ENCODE results near the gene PTX4. TPM values are rescaled to one million over a fixed set of nuclear protein-coding genes. Genes with fewer than 3 reads are reported as not detected.

Gene PTX4
- total RNA-seq, 1 donor from 2014 or later: not detected

DNA sequence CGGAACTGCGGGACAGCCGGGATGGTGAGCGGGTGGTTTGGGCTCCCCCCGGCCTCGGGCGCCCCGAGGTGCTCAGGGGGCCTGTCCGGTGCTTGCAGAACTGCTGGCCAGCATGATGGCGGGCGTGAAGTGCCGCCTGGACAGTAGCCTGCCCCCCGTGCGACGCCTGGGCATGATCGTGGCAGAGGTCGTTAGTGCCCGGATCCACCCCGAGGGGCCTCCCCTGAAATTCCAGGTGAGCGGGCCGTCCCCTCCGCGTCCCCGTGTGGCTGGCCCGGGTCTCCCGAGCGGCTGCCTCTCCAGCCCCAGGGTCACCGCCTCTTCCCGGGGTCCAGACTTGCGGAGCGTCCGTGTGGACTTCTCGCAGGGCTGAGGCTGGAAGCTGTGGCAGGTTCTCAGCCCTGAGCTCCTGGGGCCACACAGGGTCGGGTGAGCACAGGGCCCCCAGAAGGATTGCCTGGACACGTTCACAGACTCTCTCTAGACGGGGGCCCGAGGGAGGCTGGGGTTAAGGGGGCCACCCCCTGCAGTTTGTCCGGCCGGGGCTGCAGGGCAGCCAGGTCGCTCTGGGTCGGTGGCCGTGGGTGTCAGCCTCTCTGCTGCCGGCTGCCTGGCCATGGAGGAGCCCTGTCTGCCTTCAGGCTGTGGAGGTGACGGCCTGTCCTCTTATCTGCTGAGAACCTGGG lies 11.9 kb upstream of the PTX4 start:
- peaks cover 81% of the 10 kb centered on the region for H3K36me3 ChIP-seq
- TF ChIP-seq CTCF (IDR thresholded peaks at IDR 0.05; ENCODE audit: borderline replicate concordance): no peak
- intact Hi-C loops (cut with micrococcal nuclease): no loop called here
- H3K9me3 ChIP-seq (replicated peaks): no peaks in the 10 kb centered on the region
- no peak overlapping the region for H3K27ac ChIP-seq (replicated peaks)
- no peak overlapping the region for H3K4me3 ChIP-seq
- no peak for DNase-seq
- H3K4me1 ChIP-seq: peaks cover 5% of the 10 kb centered on the region
- no peaks in the 10 kb centered on the region for H3K27me3 ChIP-seq (ENCODE audit: low read depth)

DNA sequence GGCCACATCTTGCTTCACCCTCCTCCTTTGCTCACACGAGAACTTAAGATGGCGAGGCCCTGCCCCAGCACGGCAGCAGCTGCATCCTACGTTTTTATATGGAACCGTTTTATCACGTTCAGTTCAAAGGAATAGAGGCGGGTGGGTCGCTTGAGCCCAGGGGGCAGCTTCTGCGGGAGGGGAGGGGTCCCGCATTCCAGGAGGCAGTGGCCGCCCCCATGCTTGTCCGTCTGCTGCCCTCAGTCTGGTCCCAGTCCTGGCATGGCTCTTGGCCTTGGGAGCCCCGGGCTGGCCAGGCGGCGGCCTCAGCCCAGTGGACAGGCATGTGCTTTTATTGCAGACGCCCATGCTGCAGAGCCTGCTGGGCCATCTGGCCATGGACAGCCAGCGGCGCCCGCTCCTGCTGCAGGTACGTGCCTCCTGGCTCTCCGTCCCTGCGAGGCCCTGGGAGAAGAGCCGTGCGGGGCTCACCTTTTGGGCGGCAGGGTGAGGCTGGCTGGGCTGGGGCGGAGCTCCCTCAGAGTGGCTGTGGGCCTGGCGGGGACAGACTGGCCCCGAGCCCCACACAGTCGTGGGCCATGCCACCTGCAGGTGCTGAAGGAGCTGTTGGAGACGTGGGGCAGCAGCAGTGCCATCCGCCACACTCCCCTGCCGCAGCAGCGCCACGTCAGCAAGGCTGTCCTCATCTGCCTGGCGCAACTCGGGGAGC lies 11.2 kb upstream of the PTX4 start:
- H3K4me3 ChIP-seq: no peak overlapping the region
- H3K27me3 ChIP-seq (ENCODE audit: low read depth): no peaks in the 10 kb centered on the region
- no peak for DNase-seq
- H3K27ac ChIP-seq (replicated peaks): no peak overlapping the region
- peaks cover 12% of the 10 kb centered on the region for H3K4me1 ChIP-seq
- intact Hi-C loops (cut with micrococcal nuclease): loop anchor here (10.0 kb wide), 1 partner anchor 65 kb away; no protein-coding TSS in a partner anchor
- TF ChIP-seq CTCF (IDR thresholded peaks at IDR 0.05; ENCODE audit: borderline replicate concordance): no peak
- H3K9me3 ChIP-seq (replicated peaks): no peaks in the 10 kb centered on the region
- peaks cover 87% of the 10 kb centered on the region for H3K36me3 ChIP-seq

- no peak for TF ChIP-seq CTCF (IDR thresholded peaks at IDR 0.05; ENCODE audit: borderline replicate concordance)
- no peak overlapping the region for H3K4me3 ChIP-seq
- peaks cover 86% of the 10 kb centered on the region for H3K36me3 ChIP-seq
- peaks cover 20% of the 10 kb centered on the region for H3K4me1 ChIP-seq
- intact Hi-C loops (cut with micrococcal nuclease): loop anchor here (10.0 kb wide), 1 partner anchor 66 kb away; no protein-coding TSS in a partner anchor
- no peaks in the 10 kb centered on the region for H3K9me3 ChIP-seq (replicated peaks)
- H3K27ac ChIP-seq (replicated peaks): no peak overlapping the region
- DNase-seq: no peak
- no peaks in the 10 kb centered on the region for H3K27me3 ChIP-seq (ENCODE audit: low read depth)
Measured at GRCh38 chr16:1498899-1499676, 10.3 kb upstream of the PTX4 start.

GRCh38 chr16:1497014-1497598 lies 8.4 kb upstream of the PTX4 start:
- intact Hi-C loops (cut with micrococcal nuclease): loop anchor here (10.0 kb wide), 1 partner anchor 68 kb away; no protein-coding TSS in a partner anchor
- no peak overlapping the region for H3K27ac ChIP-seq (replicated peaks)
- H3K4me1 ChIP-seq: peaks cover 36% of the 10 kb centered on the region
- DNase-seq: no peak
- peaks cover 71% of the 10 kb centered on the region for H3K36me3 ChIP-seq
- TF ChIP-seq CTCF (IDR thresholded peaks at IDR 0.05; ENCODE audit: borderline replicate concordance): no peak
- H3K4me3 ChIP-seq: no peak overlapping the region
- no peaks in the 10 kb centered on the region for H3K27me3 ChIP-seq (ENCODE audit: low read depth)
- no peaks in the 10 kb centered on the region for H3K9me3 ChIP-seq (replicated peaks)

DNA sequence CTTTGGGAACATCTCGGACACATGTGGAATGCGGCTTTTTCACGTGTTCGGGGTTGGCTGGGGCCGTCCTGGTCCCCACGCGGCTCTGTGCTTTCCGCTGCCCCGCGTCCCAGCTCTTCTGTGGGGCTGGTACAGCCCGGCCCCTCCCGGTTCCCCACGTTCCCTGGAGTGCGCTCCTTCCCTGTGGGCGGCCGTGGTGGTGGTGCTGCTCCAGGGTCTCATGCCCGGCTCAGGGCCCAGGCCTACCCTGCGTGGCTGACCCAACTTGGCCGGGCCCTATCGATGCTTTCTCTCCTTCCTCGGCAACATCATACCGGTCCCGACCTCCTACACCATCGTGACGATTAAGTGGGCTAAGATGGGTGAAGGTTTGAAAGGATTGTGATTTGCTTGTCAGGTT lies 7.7 kb upstream of the PTX4 start:
- Histone ChIP-seq H3K9me3 (replicated peaks) (no peaks in the 10 kb centered on the region), H3K27me3 (ENCODE audit: low read depth) (no peaks in the 10 kb centered on the region), H3K4me1 (peaks cover 36% of the 10 kb centered on the region), H3K4me3 (no peak overlapping the region), H3K36me3 (peaks cover 65% of the 10 kb centered on the region), H3K27ac (replicated peaks) (no peak overlapping the region)
- intact Hi-C loops (cut with micrococcal nuclease): loop anchor here (10.0 kb wide), 1 partner anchor 68 kb away; no protein-coding TSS in a partner anchor
- DNase-seq: no peak
- no peak for TF ChIP-seq CTCF (IDR thresholded peaks at IDR 0.05; ENCODE audit: borderline replicate concordance)

Data from left ventricle myocardium inferior (tissue), 1 donor.